ENCODE data around the gene IL2RA.
"Not testable (repeated sequence)": the region's sequence is repeated elsewhere in the genome, so short reads cannot be mapped to it uniquely, and the experiment has no call there.

The IL2RA gene

DNA sequence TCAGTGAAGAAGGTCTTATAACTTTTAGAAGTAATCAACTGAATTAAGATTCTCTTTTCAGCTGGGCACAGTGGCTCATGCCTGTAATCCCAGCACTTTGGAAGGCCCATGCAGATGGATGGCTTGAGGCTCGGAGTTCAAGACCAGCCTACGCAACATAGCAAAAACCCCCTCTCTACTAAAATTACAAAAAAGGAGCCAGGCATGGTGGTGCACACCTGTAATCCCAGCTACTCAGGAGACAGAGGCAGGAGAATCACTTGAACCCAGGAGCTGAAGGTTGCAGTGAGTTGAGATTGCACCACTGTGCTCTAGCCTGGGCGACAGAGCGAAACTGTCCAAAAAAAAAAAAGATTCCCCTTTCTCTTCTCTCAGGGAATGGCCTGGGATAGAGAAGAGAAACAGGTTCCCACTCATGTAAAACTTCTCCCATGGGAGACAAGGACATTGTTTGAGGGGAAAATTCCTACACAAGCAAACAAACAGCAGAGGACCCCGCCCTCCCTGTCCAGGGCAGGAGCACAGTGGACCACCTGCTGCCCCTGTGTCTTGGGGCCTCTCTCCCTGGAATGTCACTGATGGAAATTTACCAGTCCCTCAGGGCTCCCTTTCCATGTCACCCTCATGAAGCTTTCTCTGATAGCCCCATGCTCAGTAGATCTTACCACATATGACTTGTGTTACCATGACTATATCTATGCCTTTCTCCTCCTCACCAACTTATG, 5.6 kb downstream of the IL2RA start:
- no peak for DNase-seq

DNA sequence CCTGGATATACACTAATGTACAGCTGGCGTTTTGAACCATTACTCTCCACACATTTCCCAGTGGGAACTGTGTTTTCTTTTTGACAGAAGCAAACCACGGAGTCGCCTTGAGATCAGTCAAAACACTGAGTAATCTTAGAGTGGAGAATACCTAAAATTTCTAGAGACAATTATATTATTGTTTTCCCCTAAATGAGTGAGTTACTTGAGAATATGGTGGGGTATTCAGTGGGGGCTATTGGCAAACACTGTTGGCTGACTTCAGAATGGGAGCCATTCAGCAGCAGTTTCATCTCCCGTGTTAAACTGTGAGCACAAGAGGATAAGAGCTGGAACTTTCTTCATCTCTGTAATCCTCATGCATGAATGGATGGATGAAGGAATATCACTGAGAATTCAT, 6.2 kb downstream of the IL2RA start:
- DNase-seq, result no peak

DNA sequence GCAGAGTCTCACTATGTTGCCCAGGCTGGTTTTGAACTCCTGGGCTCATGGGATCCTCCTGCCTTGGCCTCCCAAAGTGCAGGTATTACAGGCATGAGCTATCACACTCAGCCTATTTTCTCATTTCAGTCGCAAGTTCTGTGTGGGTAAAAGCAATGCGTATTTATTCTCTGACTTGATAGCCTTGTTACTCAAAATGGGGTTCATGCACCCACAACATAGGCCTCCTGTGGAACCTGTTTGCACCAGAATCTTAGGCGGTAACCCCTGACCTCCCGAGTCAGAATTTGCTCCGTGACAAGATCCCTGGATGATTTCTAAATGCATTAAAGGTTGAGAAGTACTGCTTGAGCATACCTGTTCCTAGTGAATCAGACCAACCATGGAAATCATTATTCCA, 7.3 kb downstream of the IL2RA start:
- no peak for DNase-seq

DNA sequence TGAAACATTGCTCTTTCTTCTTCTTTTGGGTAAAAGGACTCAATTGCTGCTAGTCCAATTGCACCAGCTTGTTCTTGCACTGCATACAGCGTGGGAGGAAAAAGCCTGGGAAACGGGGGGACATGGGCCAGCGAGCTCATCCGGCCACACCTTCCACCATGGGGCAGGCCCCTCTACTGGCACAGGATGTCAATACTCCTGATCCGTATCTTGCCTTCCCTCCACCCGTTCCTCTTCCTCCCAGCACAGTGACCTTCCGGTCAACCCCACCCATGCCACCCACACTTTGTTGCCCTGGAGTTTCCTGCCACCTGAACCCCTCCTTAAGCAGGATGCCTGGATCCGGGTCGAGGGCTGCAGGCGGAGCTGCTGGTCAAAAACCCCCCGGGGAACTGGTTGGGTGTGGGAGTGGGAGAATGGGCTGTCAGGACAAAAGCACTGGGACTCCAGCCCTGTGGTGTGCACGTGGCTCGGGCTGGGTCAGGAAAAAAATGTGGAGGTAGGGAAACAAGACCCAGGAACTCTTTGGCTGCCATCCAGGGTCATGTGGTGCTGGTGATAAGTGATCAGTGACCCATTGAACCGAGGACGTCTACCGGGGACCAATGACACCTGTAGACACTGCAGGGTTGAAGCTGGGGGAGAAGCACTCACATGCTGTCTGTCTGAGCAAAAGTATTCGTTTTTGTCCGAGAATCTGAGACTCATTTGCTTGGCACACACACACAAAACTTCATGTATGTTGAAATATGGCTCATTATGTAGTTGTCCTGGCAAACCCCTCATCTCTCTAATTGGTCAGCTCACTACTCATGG, 8.1 kb downstream of the IL2RA start:
- DNase-seq, result no peak

DNA sequence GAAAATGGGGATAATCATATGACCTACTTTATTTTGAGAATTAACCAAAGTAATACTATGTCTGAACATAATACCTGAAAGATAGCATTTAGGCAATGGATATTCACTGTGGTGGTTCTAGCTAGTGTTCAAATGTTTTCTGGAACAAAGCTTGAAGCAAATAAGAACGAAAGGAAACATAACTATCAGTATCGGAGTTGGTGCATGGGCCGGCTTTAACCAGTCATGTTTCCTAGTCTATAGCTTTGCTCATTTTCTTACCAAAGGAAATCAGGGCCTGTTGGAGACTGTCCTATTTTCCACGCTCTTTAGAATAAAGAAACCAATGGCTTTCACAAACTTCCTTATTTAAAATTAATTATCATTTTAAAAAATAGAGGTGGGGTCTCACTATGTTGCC, 8.9 kb downstream of the IL2RA start:
- no peak for DNase-seq

DNA sequence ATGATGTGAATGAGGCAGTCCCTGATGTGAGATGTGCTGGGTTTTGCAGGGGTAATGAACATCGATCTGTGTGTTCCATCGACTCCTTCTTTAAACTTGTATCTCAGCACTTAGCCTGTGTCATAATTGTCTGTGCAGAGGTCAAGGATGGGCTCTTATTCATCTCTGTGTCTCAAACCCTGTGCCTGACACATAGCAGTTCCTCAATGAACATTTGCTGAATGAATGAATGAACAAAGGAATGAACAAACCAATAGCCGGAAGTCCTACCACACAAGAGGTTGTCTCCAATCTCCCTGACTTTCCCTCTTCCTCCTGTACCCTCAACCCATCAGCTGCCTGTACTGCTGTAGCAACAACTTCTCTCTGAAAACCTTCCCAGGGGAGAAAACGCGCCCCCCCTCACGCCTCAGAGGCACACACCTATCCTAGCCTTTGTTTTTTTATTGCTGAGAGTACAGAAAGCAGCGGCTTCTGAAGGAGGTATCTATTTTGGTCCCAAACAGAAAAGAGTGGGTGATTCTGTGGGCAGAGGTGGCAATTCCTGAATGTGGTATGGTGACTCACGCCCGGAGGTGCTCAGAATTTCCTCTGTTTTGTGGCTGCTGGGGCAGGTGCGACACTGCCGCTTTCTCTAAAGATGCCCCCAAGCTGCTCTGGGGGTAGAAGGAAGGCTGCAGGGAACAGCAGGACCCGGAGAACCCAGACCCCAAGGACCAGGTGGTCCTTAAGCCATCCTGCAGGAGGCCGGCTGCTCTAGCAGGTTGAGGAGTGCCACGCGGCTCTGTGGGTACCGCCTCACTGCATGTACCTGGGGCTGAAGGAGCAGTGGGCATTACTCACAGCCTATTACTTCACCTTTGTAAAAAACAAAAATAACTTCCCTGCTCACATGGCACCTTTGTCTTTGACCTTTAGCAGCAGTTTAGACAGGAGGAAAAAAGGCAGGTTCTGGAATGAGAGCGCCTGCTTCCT, 9.6 kb downstream of the IL2RA start:
- DNase-seq, result no peak

DNA sequence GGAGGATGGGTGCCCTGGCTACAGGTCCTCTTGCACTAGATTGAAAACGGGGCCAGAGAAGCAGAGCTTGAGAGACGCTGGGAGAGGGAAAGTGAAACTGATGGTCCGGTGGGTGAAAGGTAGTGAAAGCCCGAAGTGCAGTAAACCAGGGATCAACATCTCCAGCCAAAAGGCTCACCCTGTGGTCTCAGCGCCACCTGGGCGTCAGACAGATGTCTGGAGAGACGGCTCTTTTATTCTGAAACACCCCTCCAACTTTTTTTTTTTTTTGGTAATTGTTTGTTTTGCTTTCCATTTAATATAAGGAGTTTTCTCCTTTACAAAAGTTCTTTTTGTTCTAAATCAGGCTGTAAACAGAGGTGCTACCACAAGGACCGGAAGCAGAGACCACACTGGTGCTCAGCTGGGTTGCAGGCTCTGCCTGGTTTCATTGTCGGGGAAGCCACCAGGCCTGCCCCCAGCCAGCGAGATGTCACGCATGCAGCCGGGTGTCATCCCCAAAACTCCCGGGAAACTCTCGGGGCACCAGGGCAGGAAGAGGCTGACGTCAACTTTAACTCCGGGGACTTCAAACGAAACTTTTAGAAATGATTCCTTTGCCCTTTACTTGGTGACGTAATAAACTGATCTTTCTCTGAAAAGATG, 11.2 kb downstream of the IL2RA start:
- no peak for DNase-seq

DNA sequence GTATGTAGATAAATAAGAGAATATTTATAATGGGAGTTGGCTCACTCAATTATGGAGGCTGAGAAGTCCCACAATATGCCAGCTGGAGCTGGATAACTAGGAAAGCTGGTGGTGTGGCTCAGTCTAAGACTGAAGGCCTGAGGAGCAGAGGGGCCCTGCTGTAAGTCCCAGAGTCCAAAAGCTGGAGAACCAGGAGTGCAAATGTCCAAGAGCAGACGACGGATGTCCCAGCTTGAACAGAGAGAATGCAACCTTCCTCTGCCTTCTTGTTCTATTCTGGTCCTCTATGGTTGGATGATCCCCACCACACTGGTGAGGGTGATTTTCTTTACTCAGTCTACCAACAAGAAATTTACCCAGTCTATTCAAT, 13.2 kb downstream of the IL2RA start:
- DNase-seq, result no peak

DNA sequence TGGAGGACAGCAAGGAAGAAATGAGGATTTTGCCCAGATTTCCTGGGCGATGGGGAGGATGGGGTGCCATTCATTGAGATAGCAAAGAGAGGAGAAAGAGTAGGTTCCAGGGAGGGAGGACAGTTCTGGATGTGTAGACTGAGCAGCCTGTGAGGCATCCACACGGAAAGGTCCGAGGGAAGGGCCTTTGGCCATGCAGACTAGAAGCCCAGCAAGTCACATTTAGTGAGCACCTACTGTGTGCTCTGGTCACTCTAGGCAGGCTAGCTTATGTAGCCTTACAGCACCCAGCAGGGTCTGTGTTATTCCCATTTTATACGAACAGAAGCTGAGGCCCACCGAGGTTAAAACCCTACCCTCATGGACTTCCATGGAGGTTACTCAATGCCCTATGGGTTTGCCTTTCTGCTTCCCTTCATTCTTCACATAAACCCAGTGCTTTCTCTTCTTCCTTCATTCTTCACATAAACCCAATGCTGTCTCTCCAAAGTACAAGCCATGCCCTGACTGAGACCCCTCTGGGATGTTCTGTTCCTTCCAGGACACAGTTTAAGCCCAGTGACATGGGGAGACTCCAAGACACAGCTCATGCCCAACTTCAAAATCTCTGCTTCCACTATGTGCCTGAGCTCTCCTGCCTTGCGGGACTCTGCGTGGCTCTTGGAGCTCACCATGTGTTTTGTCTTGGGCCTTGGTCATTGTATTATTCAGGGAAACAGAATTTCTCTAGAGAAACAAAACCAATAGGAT, 13.7 kb downstream of the IL2RA start:
- no peak for DNase-seq

DNA sequence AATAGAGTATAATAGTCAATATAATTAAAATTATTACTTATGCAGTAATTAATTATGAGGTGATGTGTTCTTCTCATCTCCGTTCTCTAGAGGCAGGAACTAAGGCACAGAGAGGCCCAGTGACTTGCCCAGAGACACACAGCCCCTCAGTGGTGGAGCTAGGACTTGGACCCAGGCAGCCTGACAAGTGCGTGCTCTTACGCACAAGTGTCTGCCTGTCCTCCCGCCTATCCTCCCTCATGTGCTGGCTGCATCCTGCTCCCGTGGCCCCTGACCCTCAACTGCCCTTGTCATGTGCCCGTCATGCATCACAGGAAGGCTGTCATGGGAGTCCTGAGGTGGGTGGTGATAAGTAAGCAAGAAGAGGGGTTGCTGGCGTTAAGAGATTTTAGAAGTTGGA, 14.3 kb downstream of the IL2RA start:
- no peak for DNase-seq

DNA sequence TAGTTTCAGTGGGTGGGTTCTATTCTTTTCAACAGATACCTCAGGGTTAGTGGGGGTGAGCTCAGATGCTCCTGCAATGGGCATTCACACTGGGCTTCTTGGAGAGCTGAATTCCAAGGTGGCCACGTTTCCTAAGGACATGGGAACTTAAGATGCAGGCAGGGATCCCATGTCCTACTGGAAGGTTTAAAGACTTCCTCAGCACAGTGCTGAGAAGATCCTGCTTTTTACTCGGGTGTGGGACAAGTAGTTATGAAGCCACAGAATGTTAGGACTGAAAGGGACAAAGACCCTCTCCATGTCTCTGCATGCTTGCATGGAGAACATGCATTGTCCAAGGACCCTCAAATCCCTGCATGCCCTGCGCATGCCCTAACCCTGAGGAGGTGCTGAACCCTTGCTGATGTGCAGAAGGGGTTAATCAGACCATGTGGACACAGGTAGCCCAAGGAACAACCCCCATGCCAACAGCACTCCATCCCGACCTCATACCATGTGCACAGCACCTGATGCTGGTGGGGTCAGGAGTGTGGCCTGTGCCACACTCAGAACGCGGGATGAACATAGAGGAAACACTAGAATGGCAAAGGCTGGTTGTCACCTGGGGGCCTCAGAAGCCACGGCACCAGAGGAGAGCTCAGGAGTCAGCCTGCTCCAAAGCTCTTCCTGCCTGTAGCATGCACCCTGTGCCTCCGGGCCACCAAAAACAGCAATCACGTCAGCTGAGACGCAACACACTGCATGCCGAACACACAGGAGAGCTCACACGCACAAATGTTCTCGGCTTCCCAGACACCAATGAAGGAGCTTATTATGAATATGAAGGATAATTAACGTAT, 15.2 kb downstream of the IL2RA start:
- no peak for DNase-seq

DNA sequence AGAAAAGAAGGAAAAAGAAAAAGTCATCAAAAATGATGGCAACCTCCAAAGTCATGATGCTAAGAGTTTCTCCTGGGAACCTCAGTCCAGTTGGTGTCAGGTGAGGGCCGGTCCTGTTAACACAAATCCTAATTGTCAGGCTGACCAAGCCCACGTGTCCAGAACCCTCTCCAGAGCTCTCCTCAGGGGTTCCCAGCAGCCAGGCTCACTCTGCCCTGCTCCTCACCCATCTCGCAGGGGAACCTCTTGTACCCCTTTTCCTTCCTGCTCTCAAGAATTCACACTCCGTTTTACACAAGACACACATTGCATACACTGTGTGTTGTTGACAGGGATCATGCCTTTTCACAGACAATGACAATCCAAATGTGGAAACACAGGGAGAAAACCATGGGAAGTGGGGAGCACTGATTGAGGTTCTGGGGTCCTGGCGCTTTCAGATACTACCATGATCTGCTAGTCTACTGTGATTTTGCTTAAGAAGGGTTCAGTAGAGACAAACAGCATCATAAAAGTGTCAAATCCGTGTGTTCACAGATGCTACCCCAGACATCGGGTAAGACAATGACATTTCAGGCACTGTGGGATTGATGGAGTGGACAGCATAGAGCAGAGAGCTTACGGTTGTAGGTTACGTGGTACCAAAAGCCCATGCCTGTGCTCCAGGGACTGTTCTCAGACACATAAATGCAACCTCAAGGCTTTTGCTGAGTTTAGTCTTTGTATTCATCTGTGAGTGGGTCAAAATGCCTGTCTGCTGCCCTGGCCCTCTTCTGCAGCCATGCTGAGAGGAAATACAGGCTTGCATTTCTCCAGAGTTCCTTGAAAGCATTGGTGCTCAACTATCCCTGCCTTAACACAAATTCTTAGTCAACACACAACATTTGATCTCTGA, 16.0 kb downstream of the IL2RA start:
- DNase-seq, result no peak

DNA sequence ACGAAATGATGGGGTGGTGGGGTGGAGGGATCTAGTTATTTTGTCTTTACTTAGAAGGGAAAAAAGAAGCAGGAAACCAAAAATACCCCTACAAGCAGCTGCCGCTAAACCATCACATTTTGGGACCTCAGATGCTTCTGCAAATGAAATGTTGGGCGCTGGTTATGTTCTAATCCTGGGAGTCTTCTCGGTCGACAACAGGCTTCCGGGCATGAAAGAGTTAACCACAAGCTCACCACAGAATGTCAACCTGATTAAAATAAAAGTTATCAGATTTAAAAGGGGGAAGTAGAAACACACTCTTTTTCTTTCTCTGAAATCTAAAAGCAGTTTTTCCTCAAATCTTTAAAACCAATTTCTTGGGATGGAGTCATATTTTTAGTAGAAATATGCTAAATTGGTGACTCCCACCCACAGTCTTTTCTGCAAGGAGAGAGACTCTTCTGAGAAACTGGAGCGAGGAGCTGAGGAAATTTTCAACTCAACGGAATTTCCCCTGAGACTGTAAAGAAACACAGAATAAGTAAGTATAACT, 16.8 kb downstream of the IL2RA start:
- DNase-seq, result no peak

DNA sequence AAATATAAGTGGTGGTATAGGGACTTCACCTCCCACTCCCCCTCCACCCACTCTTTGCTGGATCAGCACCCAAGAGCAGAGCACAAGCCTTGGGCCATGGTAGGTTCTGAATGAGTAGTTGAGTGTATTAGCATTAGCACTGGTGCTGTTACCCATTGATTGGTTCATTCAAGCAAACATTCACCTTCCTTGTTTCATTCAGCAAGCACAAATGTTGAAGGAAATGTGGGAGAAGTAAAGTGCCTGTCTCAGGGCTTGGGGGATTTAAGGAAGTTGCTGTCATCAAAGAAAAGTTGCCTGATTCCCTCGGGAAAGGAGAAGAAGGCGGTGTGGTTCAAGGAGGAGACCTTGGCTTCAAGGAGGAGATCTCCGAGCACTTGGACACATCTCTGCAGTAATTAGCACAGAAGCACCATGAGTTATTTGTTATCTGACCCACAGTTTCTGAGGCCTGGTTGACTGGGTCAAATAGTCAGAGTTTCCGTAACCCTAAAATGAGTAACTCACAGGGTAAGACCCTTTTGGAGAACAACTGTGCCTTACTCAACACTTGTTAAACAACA, 17.3 kb downstream of the IL2RA start:
- DNase-seq, result no peak

DNA sequence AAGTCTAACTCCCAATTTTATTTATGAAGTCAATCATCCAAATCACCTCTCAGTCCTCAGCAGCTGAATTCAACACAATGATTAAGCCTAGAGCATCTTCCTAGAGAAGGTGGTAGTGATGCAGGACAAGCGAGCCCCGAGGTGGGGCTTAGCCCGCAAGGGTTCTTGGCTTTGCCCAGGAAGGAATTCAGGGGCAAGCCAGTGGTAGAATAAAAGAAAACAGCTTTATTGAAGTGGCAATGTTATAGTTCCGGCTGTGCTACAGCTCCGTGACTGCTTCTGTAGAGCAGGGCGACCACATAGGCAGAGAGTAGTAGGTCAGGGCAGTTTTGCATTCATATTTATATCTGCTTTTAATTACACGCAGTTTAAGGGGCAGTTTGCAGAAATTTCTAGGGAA, 18.1 kb downstream of the IL2RA start:
- DNase-seq, result no peak

DNA sequence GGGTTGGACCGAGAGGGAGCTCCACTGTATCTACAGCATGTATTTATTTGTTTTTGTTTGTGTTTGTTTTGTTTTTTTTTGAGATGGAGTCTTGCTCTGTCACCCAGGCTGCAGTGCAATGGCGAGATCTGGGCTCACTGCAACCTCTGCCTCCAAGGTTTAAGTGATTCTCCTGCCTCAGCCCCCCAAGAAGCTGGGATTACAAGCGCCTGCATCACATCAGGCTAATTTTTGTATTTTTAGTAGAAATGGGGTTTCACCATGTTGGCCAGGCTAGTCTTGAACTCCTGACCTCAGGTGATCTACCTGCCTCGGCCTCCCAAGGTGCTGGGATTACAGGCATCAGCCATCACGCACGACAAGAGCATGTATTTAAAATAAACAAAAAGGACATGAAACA, 18.8 kb downstream of the IL2RA start:
- DNase-seq, result not testable (repeated sequence)

DNA sequence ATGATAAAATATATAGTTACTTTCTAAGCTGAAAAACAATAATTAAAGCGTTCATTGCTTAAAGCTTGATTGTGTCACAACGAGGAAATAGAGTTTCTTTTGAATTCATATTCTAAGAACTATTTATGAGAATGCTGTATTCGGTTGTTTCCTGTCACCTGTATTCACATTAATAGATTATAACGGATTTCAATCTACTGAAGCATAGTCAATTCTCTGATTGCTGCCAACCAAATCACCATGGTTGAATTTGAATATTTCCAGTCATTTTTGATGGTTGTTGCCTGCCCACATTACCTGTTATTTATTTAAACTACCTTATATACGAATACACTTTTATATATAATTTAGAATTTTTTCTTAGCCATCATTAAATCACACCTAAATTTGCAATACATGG, 22.0 kb downstream of the IL2RA start:
- no peak for DNase-seq

DNA sequence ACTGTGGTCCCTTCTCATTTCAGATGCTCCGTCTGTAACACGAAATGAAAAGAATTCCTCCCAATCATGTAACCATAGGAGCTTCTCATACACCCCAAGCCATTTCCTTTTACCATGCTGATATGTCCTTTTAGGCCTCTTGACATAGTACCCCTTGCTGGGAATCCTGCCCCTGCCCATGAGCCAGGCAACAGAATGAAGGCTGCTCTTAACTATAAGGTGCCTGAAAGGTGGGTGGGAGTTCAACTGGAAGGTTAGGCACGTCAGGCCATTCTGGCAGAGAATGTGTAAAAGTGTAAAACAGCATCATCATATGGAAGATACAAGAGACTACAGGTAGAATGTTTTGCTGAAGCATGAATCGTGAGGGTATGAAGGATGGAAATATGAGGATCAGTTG, 22.5 kb downstream of the IL2RA start:
- no peak for DNase-seq

DNA sequence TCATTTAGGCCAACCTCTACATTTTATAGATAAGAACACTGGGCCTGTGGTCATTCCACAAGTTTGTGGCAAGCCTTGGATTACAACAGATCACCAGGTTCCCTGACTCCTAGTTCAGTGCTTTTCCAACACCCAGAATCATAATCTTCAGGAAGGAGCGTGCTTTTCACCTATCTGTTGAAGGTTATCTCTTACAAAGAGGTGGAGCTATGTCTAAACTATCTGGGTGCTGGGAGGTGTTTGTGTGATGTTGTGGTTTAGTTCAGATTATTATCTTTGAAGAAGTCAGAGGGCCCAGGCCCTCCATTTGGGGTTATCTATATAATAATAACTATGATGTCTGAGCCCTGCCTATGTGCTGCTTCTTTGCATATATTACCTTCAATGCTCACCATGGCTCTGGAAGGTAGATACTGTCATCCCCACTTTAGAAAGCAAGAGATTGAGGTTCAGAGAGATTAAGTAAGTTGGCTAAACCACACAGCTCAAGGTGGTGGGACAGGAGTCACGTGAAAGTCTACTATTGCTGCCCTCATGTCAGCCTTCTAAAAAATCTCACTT, 24.0 kb downstream of the IL2RA start:
- no peak for DNase-seq
